ENCODE measurements around the gene HERPUD1. TPM values are rescaled to one million over a fixed set of nuclear protein-coding genes. Genes with fewer than 3 reads are reported as not detected.

HERPUD1 gene
- total RNA-seq, 1 experiment from 2014 or later, result 99.4 TPM

DNA sequence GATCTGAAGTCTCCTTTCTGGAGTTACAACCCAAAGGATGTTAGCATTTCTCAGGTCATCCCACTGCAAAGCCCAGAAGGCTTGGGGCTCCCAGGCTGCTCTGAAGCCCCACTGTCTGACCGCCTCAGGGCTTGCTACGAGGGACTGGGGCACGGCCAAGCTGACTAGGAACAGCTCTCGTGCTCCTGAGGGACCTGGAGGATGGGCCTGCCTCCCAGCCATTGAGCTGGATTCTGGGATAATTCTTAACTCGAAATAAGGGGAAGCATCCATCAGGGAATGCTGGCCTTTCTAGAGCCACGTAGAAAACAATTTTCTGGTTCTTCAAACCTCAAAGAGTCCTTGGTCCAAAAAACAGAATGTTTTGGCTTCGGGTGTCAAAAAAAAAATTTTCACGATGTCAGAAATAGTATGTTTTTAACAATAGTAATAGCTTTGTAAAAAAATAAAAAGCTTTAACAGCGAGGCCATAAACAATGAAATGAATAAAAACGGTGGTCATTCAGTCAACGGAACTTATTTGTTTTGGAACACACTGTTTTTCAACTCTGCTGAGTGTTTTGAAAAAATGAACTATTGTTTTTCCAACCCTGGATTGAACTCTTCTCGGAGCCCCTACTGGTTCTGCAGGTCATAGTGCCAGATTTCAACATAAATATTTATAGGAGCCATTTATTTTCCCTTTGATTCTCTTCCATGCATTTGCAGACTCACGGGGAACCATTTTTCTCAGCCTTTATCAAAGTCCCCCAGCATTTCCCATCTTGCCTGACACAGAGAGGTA lies 16.4 kb upstream of the HERPUD1 start:
- TF ChIP-seq, protein P1, sequence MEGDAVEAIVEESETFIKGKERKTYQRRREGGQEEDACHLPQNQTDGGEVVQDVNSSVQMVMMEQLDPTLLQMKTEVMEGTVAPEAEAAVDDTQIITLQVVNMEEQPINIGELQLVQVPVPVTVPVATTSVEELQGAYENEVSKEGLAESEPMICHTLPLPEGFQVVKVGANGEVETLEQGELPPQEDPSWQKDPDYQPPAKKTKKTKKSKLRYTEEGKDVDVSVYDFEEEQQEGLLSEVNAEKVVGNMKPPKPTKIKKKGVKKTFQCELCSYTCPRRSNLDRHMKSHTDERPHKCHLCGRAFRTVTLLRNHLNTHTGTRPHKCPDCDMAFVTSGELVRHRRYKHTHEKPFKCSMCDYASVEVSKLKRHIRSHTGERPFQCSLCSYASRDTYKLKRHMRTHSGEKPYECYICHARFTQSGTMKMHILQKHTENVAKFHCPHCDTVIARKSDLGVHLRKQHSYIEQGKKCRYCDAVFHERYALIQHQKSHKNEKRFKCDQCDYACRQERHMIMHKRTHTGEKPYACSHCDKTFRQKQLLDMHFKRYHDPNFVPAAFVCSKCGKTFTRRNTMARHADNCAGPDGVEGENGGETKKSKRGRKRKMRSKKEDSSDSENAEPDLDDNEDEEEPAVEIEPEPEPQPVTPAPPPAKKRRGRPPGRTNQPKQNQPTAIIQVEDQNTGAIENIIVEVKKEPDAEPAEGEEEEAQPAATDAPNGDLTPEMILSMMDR (conservative IDR thresholded peaks at IDR 0.05; ENCODE audit: low read depth, low read length), result no peak
- no peak for TF ChIP-seq EZH2 (IDR thresholded peaks at IDR 0.05; ENCODE audit: borderline replicate concordance, low read depth, low read length, poor library complexity, severe bottlenecking)
- intact Hi-C loops (cut with micrococcal nuclease; ENCODE audit: unreplicated experiment), result no loop called here
- BruUV-seq (replicated peaks), result no TSS peak
- ChIA-PET CTCF (no interaction called here), POLR2A (ENCODE audit: low non-redundant PET) (no interaction called here)
- DNase-seq (ENCODE audit: low spot score), result no peak
- no peak overlapping the region for H3K4me3 ChIP-seq (ENCODE audit: low read depth, low read length, poor library complexity, severe bottlenecking)
- no peaks in the 10 kb centered on the region for H3K36me3 ChIP-seq (ENCODE audit: insufficient read depth, low read length, poor library complexity, severe bottlenecking)
- H3K27me3 ChIP-seq (replicated peaks; ENCODE audit: insufficient read depth, low read depth, low read length, poor library complexity), result no peaks in the 10 kb centered on the region
- H3K4me1 ChIP-seq (ENCODE audit: insufficient read depth, low read length, poor library complexity, severe bottlenecking), result no peaks in the 10 kb centered on the region
- H3K9me3 ChIP-seq (ENCODE audit: low read depth, low read length, poor library complexity, severe bottlenecking), result no peaks in the 10 kb centered on the region
- no peak overlapping the region for H3K27ac ChIP-seq (ENCODE audit: low read depth, low read length, poor library complexity, severe bottlenecking)

DNA sequence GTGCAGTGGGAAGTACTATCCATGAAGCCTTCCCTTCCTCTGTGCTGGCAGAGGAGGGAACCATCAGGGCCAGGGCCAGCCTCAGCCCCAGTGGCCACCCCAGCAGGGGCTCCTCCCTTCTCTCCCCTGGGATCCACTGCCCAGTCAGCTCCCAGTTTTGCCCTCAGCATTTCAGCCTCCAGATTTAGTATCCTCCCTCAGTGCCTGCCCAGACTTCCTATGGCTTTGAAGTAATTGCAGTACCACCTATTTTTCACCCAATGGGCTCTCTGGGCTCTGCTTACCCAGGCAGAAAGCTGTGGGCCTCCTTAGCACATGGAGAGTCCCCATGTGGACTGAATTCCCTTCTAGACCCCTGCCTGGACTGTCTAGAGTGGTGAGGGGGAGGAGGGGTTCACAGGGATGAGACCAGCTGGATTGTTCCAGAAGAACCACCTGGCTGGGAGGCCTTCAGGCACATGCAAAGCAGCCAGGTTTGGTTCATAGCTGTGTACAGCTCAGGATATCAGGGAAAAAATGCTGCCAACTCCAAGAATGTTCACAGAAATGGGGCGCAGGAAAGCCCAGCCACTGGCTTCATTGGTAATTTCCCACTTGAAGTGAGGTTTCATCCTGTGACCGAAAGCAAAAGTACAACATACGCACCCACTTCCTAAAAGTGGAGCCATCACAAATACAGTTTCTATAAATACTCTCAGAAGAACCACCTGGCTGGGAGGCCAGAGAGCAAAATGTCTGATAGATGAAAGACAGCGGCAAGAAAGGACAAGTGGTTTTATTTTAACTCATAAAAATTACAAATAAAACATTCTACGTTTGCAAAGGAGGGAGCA lies 15.2 kb upstream of the HERPUD1 start:
- Histone ChIP-seq H3K36me3 (ENCODE audit: insufficient read depth, low read length, poor library complexity, severe bottlenecking) (no peaks in the 10 kb centered on the region), H3K9me3 (ENCODE audit: low read depth, low read length, poor library complexity, severe bottlenecking) (no peaks in the 10 kb centered on the region), H3K27ac (ENCODE audit: low read depth, low read length, poor library complexity, severe bottlenecking) (no peak overlapping the region), H3K27me3 (replicated peaks; ENCODE audit: insufficient read depth, low read depth, low read length, poor library complexity) (no peaks in the 10 kb centered on the region), H3K4me3 (ENCODE audit: low read depth, low read length, poor library complexity, severe bottlenecking) (no peak overlapping the region), H3K4me1 (ENCODE audit: insufficient read depth, low read length, poor library complexity, severe bottlenecking) (no peaks in the 10 kb centered on the region)
- ChIA-PET POLR2A (ENCODE audit: low non-redundant PET) (no interaction called here), CTCF (no interaction called here)
- no TSS peak for BruUV-seq (replicated peaks)
- intact Hi-C loops (cut with micrococcal nuclease; ENCODE audit: unreplicated experiment), result no loop called here
- TF ChIP-seq, protein P1 (conservative IDR thresholded peaks at IDR 0.05; ENCODE audit: low read depth, low read length), result no peak
- no peak for TF ChIP-seq EZH2 (IDR thresholded peaks at IDR 0.05; ENCODE audit: borderline replicate concordance, low read depth, low read length, poor library complexity, severe bottlenecking)
- DNase-seq (ENCODE audit: low spot score), result no peak

DNA sequence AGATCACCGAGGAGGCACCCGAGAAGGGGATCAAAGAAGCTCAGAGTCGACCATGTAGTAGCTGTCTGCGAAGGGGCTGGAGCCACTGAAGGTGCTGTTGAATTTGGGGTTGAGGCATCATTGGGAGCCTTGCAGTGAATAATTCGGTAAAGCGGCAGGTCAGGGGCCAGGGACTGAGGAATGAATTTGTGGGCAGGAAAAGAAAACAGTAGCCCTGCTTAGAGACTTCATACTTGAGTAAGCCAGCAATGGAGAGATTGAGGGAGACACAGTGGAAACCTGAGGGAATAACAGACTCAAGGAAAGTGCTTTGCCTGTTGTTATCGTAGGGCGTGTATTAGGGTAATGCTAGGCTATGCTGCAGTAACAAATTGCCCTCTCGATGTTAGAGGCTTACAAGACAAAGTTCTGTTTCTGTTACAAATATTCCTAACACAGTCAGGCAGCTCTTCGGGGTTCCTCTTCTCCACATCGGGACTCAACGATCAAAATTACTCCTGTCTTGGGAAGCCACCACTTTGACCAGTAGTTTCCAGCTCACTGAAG lies 13.4 kb upstream of the HERPUD1 start:
- TF ChIP-seq, protein P1 (conservative IDR thresholded peaks at IDR 0.05; ENCODE audit: low read depth, low read length), result no peak
- no peak for TF ChIP-seq EZH2 (IDR thresholded peaks at IDR 0.05; ENCODE audit: borderline replicate concordance, low read depth, low read length, poor library complexity, severe bottlenecking)
- Histone ChIP-seq H3K4me1 (ENCODE audit: insufficient read depth, low read length, poor library complexity, severe bottlenecking) (no peaks in the 10 kb centered on the region), H3K4me3 (ENCODE audit: low read depth, low read length, poor library complexity, severe bottlenecking) (no peak overlapping the region), H3K36me3 (ENCODE audit: insufficient read depth, low read length, poor library complexity, severe bottlenecking) (no peaks in the 10 kb centered on the region), H3K9me3 (ENCODE audit: low read depth, low read length, poor library complexity, severe bottlenecking) (no peaks in the 10 kb centered on the region), H3K27me3 (replicated peaks; ENCODE audit: insufficient read depth, low read depth, low read length, poor library complexity) (no peaks in the 10 kb centered on the region), H3K27ac (ENCODE audit: low read depth, low read length, poor library complexity, severe bottlenecking) (no peak overlapping the region)
- ChIA-PET CTCF (interaction anchor here (0.5 kb wide), 1 partner anchor 933 kb away, joined by 5 read pairs; no protein-coding TSS in a partner anchor), POLR2A (ENCODE audit: low non-redundant PET) (no interaction called here)
- no peak for DNase-seq (ENCODE audit: low spot score)
- intact Hi-C loops (cut with micrococcal nuclease; ENCODE audit: unreplicated experiment), result no loop called here
- no TSS peak for BruUV-seq (replicated peaks)
